Natural killer cell (primary cell): Measurements from ENCODE around the gene TXN2. TPM values are rescaled to one million over a fixed set of nuclear protein-coding genes. Genes with fewer than 3 reads are reported as not detected.
"Not testable (repeated sequence)": the region's sequence is repeated elsewhere in the genome, so short reads cannot be mapped to it uniquely, and the experiment has no call there.

Source experiments
- ATAC-seq, 3 donors: fragments of 150-1000 bp in 2 of 3; fragments of 200-7000 bp in 1 of 3; cut with Tn5 transposase; 1 replicate in 1 of 3; 2 replicates in 2 of 3; pipeline ENCODE4 v1.10.0; 2021; ENCODE audit warnings: mild to moderate bottlenecking in 2 of 3, moderate library complexity in 2 of 3
- DNase-seq, 2 donors: peaks; one replicate each; pipeline versions ENCODE4 v3.0.0 to v3.0.0-alpha.2; 2013 to 2021; ENCODE audit warnings: mixed read lengths in 1 of 2
- H3K27ac ChIP-seq: one replicate; pipeline ENCODE4 v1.5.1; 2013; ENCODE audit warnings: mild to moderate bottlenecking, low read length
- H3K27me3 ChIP-seq: one replicate; pipeline ENCODE4 v1.6.1; 2013; ENCODE audit warnings: low read length; ENCODE audit not compliant: control insufficient read depth, insufficient read depth
- H3K36me3 ChIP-seq: one replicate; pipeline ENCODE4 v1.6.1; 2013; ENCODE audit warnings: low read length; ENCODE audit not compliant: control insufficient read depth, insufficient read depth
- H3K4me1 ChIP-seq: one replicate; pipeline ENCODE4 v1.6.1; 2013; ENCODE audit warnings: low read length; ENCODE audit not compliant: control insufficient read depth, insufficient read depth
- H3K4me3 ChIP-seq: one replicate; pipeline ENCODE4 v1.5.1; 2013; ENCODE audit warnings: low read length
- H3K9me3 ChIP-seq: one replicate; pipeline ENCODE4 v1.6.1; 2013; ENCODE audit warnings: low read length; ENCODE audit not compliant: control insufficient read depth, insufficient read depth
- H3K27ac Mint-ChIP-seq, 2 donors: one replicate each; pipeline ENCODE4 v1.8.0; 2022; ENCODE audit warnings: mild to moderate bottlenecking in 2 of 2, mixed read lengths in 2 of 2, moderate library complexity in 1 of 2
- H3K27me3 Mint-ChIP-seq, 2 donors: one replicate each; pipeline ENCODE4 v1.8.0; 2022; ENCODE audit warnings: low read depth in 2 of 2, mixed read lengths in 2 of 2
- H3K36me3 Mint-ChIP-seq: one replicate; pipeline ENCODE4 v1.8.0; 2022; ENCODE audit warnings: mixed read lengths
- H3K4me1 Mint-ChIP-seq, 2 donors: one replicate each; pipeline ENCODE4 v1.8.0; 2022; ENCODE audit warnings: mixed read lengths in 2 of 2
- H3K4me3 Mint-ChIP-seq: one replicate; pipeline ENCODE4 v1.8.0; 2022; ENCODE audit warnings: mild to moderate bottlenecking, moderate library complexity, mixed read lengths
- H3K9me3 Mint-ChIP-seq, 2 donors: one replicate each; pipeline ENCODE4 v1.8.0; 2022; ENCODE audit warnings: mixed read lengths in 2 of 2
- CTCF ChIP-seq: fragments of 200-600 bp; IDR thresholded peaks from one replicate; pipeline ENCODE4 v1.8.0; 2022; ENCODE audit warnings: antibody characterized with exemption
- WGBS: methylation state at CpG from one replicate; pipeline ENCODE4 v1.1.7; 2013; ENCODE audit warnings: missing lambda C conversion rate; ENCODE audit not compliant: insufficient coverage; 5-methylcytosine and 5-hydroxymethylcytosine counted together
- intact Hi-C: fragments of 100-400 bp; cut with micrococcal nuclease; formaldehyde crosslinking; loops from one replicate; pipeline ENCODE4 v1.14.2; 2022
- total RNA-seq, 4 donors: library from RNA; stranded (reverse); fragments of 120-200 nt in 1 of 4; gene quantifications; one replicate each; pipeline versions ENCODE4 v1.2.3 to v1.2.4, GENCODE V29; 2013 to 2022

Gene TXN2
- total RNA-seq, 3 donors from 2014 or later (not counting 1 experiment from before 2014, with no cell fraction given) = 35.5 to 45.4 (median 41.5) TPM

GRCh38 chr22:36452250-36452977, 29.0 kb downstream of the TXN2 start:
- Mint-ChIP-seq H3K36me3 (no peaks in the 10 kb centered on the region), H3K27me3 (no peaks in the 10 kb centered on the region), H3K27ac (peak overlapping the region; percentile 97 to 99), H3K9me3 (no peaks in the 10 kb centered on the region), H3K4me3 (peak overlapping the region; percentile 76), H3K4me1 (peaks cover 45 to 53% of the 10 kb centered on the region in 2 donors)
- DNase-seq = peak in 1 of 2 donors; percentile 50
- ATAC-seq = no peak
- H3K36me3 ChIP-seq = no peaks in the 10 kb centered on the region
- WGBS = 69% methylated on average over 9 of the region's 9 CpGs
- intact Hi-C loops = loop anchor here (5.0 kb wide), 3 partner anchors 45 to 85 kb away; partner anchors contain the start of gene MYH9
- H3K27ac ChIP-seq = peak overlapping the region; percentile 64
- no peak for TF ChIP-seq CTCF
- H3K4me3 ChIP-seq = no peak overlapping the region
- H3K4me1 ChIP-seq = peaks cover 84% of the 10 kb centered on the region
- no peaks in the 10 kb centered on the region for H3K27me3 ChIP-seq
- H3K9me3 ChIP-seq = no peaks in the 10 kb centered on the region

GRCh38 chr22:36450923-36451322, 30.5 kb downstream of the TXN2 start:
- H3K9me3 Mint-ChIP-seq, H3K36me3 Mint-ChIP-seq, H3K9me3 ChIP-seq, H3K4me3 Mint-ChIP-seq, DNase-seq, H3K27me3 ChIP-seq, ATAC-seq, H3K36me3 ChIP-seq, H3K4me3 ChIP-seq, H3K27me3 Mint-ChIP-seq: not testable (repeated sequence)
- peaks cover 95% of the 10 kb centered on the region for H3K4me1 ChIP-seq
- H3K27ac ChIP-seq = peak overlapping the region; percentile 64
- WGBS = 96% methylated on average over 7 of the region's 7 CpGs
- peaks cover 39 to 54% of the 10 kb centered on the region in 2 donors for H3K4me1 Mint-ChIP-seq
- H3K27ac Mint-ChIP-seq = peak overlapping the region; percentile 97 to 99
- intact Hi-C loops = loop anchor here (1.0 to 5.0 kb wide), 4 partner anchors 44 to 119 kb away; partner anchors contain the start of gene MYH9

GRCh38 chr22:36449596-36450175, 31.8 kb downstream of the TXN2 start:
- DNase-seq = no peak
- TF ChIP-seq CTCF = no peak
- no peaks in the 10 kb centered on the region for H3K36me3 ChIP-seq
- H3K9me3 Mint-ChIP-seq = no peaks in the 10 kb centered on the region
- H3K27ac Mint-ChIP-seq = peak overlapping the region in 1 of 2 donors; percentile 88
- intact Hi-C loops = loop anchor here (5.0 kb wide), 3 partner anchors 42 to 82 kb away; partner anchors contain the start of gene MYH9
- H3K27ac ChIP-seq = no peak overlapping the region
- H3K9me3 ChIP-seq = no peaks in the 10 kb centered on the region
- H3K4me3 ChIP-seq = no peak overlapping the region
- H3K27me3 ChIP-seq = no peaks in the 10 kb centered on the region
- H3K4me1 Mint-ChIP-seq = peaks cover 36 to 56% of the 10 kb centered on the region in 2 donors
- H3K36me3 Mint-ChIP-seq = no peaks in the 10 kb centered on the region
- 86% methylated on average over 11 of the region's 11 CpGs for WGBS
- H3K4me1 ChIP-seq = peaks cover 90% of the 10 kb centered on the region
- H3K4me3 Mint-ChIP-seq = no peak overlapping the region
- no peak for ATAC-seq
- H3K27me3 Mint-ChIP-seq = no peaks in the 10 kb centered on the region

- no peaks in the 10 kb centered on the region for H3K36me3 Mint-ChIP-seq
- Histone ChIP-seq H3K9me3 (no peaks in the 10 kb centered on the region), H3K4me1 (peaks cover 75% of the 10 kb centered on the region), H3K36me3 (no peaks in the 10 kb centered on the region), H3K27ac (peak overlapping the region; percentile 54), H3K4me3 (no peak overlapping the region), H3K27me3 (no peaks in the 10 kb centered on the region)
- intact Hi-C loops = no loop called here
- ATAC-seq (no peak), DNase-seq (no peak)
- peak overlapping the region; percentile 80 to 88 for H3K27ac Mint-ChIP-seq
- H3K27me3 Mint-ChIP-seq = no peaks in the 10 kb centered on the region
- no peaks in the 10 kb centered on the region for H3K9me3 Mint-ChIP-seq
- TF ChIP-seq CTCF = no peak
- H3K4me3 Mint-ChIP-seq = peak overlapping the region; percentile 28
- WGBS = 71% methylated on average over 2 of the region's 2 CpGs
- peaks cover 23 to 41% of the 10 kb centered on the region in 2 donors for H3K4me1 Mint-ChIP-seq
Measured at GRCh38 chr22:36447632-36448031, 33.8 kb downstream of the TXN2 start.
